H1 (cell line): ENCODE measurements around the gene AMER2. TPM values are rescaled to one million over a fixed set of nuclear protein-coding genes. Genes with fewer than 3 reads are reported as not detected.

ENCODE experiments used
- ASH2L ChIP-seq: fragments of 200-600, 300-600 bp; sonication (generic); IDR thresholded peaks from one replicate; pipeline ENCODE4 v1.7.1; 2017; ENCODE audit warnings: low read length
- BCL11A ChIP-seq, 2 experiments: IDR thresholded peaks; one replicate each; pipeline ENCODE4 v1.6.1; 2011; ENCODE audit warnings: low read depth in 2 of 2, low read length in 2 of 2, mild to moderate bottlenecking in 2 of 2
- CREB1 ChIP-seq: IDR thresholded peaks from 2 replicates; pipeline ENCODE4 v1.6.1; 2012; ENCODE audit warnings: inconsistent platforms
- NANOG ChIP-seq: IDR thresholded peaks from 2 replicates; pipeline ENCODE4 v1.6.1; 2011; ENCODE audit warnings: low read length, low read depth, mild to moderate bottlenecking, inconsistent platforms; ENCODE audit not compliant: insufficient read depth, poor library complexity, severe bottlenecking
- RFX5 ChIP-seq: IDR thresholded peaks from 2 replicates; pipeline ENCODE4 v1.6.1; 2011; ENCODE audit warnings: low read depth, low read length, improper control_type of control experiment, borderline replicate concordance
- TAF7 ChIP-seq: optimal IDR thresholded peaks from 2 replicates; pipeline ENCODE3; 2011; ENCODE audit warnings: low read depth, mild to moderate bottlenecking, inconsistent platforms, low read length, moderate library complexity, borderline replicate concordance
- polyA plus RNA-seq, 7 experiments: library from polyadenylated mRNA; depleted of rRNA in 3 of 7; stranded (reverse) in 5 of 7; unstranded in 2 of 7; fragments of >200 nt in 5 of 7; fragments of 200-250 nt in 2 of 7; gene quantifications; 1 replicate in 5 of 7; 2 replicates in 1 of 7; 4 replicates in 1 of 7; pipeline versions ENCODE4 v1.2.1 to v1.2.3, GENCODE V29; 2011 to 2013; ENCODE audit warnings: missing spikeins in 2 of 7, mixed read lengths in 2 of 7
- total RNA-seq: library from RNA; stranded (reverse); fragmentation: NEBNext Ultra II Directional; extraction: Animal tissue kit (Norgen Biotek cat#: 25700); gene quantifications from 2 replicates; pipeline ENCODE4 v1.2.1, GENCODE V29; 2021
- TF ChIP-seq, protein P1 (sequence below): fragments of 300-600 bp; sonication (generic); IDR thresholded peaks from 2 replicates; pipeline ENCODE4 v1.7.1; 2012; ENCODE audit warnings: low read length, moderate library complexity, mild to moderate bottlenecking, inconsistent platforms; ENCODE audit not compliant: insufficient replicate concordance

Gene AMER2
- total and polyA plus RNA-seq, 2 of the 8 experiments (the other 6 are each of a cell fraction or from before 2014, with no cell fraction given): 0.14 to 0.50 TPM

DNA sequence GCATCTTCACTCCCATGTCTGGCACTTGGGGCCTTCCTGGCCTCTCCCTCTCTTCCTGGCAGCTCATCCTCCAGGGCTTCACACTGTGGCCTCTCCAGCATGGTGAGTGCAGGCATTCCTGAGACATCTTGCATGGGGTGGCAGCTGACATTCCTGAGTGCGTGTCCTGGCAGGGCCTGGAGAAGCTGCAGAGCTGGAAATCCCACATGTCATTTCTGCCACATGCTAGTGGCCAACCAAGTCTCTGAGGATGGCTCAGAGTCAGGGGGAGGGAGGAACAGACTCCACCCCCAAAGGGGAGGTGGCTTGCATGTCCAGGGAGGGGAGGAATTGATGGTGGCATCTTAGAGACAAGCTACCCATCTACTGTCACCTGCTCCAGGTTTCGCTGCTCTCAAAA is 41.6 kb upstream of the AMER2 start (continued):
- TF ChIP-seq TAF7: no peak
- TF ChIP-seq CREB1: no peak
- TF ChIP-seq RFX5: no peak
- no peak for TF ChIP-seq ASH2L
- TF ChIP-seq NANOG: no peak
- TF ChIP-seq, protein P1, sequence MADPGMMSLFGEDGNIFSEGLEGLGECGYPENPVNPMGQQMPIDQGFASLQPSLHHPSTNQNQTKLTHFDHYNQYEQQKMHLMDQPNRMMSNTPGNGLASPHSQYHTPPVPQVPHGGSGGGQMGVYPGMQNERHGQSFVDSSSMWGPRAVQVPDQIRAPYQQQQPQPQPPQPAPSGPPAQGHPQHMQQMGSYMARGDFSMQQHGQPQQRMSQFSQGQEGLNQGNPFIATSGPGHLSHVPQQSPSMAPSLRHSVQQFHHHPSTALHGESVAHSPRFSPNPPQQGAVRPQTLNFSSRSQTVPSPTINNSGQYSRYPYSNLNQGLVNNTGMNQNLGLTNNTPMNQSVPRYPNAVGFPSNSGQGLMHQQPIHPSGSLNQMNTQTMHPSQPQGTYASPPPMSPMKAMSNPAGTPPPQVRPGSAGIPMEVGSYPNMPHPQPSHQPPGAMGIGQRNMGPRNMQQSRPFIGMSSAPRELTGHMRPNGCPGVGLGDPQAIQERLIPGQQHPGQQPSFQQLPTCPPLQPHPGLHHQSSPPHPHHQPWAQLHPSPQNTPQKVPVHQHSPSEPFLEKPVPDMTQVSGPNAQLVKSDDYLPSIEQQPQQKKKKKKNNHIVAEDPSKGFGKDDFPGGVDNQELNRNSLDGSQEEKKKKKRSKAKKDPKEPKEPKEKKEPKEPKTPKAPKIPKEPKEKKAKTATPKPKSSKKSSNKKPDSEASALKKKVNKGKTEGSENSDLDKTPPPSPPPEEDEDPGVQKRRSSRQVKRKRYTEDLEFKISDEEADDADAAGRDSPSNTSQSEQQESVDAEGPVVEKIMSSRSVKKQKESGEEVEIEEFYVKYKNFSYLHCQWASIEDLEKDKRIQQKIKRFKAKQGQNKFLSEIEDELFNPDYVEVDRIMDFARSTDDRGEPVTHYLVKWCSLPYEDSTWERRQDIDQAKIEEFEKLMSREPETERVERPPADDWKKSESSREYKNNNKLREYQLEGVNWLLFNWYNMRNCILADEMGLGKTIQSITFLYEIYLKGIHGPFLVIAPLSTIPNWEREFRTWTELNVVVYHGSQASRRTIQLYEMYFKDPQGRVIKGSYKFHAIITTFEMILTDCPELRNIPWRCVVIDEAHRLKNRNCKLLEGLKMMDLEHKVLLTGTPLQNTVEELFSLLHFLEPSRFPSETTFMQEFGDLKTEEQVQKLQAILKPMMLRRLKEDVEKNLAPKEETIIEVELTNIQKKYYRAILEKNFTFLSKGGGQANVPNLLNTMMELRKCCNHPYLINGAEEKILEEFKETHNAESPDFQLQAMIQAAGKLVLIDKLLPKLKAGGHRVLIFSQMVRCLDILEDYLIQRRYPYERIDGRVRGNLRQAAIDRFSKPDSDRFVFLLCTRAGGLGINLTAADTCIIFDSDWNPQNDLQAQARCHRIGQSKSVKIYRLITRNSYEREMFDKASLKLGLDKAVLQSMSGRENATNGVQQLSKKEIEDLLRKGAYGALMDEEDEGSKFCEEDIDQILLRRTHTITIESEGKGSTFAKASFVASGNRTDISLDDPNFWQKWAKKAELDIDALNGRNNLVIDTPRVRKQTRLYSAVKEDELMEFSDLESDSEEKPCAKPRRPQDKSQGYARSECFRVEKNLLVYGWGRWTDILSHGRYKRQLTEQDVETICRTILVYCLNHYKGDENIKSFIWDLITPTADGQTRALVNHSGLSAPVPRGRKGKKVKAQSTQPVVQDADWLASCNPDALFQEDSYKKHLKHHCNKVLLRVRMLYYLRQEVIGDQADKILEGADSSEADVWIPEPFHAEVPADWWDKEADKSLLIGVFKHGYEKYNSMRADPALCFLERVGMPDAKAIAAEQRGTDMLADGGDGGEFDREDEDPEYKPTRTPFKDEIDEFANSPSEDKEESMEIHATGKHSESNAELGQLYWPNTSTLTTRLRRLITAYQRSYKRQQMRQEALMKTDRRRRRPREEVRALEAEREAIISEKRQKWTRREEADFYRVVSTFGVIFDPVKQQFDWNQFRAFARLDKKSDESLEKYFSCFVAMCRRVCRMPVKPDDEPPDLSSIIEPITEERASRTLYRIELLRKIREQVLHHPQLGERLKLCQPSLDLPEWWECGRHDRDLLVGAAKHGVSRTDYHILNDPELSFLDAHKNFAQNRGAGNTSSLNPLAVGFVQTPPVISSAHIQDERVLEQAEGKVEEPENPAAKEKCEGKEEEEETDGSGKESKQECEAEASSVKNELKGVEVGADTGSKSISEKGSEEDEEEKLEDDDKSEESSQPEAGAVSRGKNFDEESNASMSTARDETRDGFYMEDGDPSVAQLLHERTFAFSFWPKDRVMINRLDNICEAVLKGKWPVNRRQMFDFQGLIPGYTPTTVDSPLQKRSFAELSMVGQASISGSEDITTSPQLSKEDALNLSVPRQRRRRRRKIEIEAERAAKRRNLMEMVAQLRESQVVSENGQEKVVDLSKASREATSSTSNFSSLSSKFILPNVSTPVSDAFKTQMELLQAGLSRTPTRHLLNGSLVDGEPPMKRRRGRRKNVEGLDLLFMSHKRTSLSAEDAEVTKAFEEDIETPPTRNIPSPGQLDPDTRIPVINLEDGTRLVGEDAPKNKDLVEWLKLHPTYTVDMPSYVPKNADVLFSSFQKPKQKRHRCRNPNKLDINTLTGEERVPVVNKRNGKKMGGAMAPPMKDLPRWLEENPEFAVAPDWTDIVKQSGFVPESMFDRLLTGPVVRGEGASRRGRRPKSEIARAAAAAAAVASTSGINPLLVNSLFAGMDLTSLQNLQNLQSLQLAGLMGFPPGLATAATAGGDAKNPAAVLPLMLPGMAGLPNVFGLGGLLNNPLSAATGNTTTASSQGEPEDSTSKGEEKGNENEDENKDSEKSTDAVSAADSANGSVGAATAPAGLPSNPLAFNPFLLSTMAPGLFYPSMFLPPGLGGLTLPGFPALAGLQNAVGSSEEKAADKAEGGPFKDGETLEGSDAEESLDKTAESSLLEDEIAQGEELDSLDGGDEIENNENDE: no peak
- no peak for TF ChIP-seq BCL11A (IDR thresholded peaks at IDR 0.05; ENCODE audit: low read depth in 2 of 2, low read length in 2 of 2)
